ENCODE data around the gene MAP2K3. TPM values are rescaled to one million over a fixed set of nuclear protein-coding genes. Genes with fewer than 3 reads are reported as not detected.

MAP2K3 gene
- polyA plus RNA-seq, 1 donor = 49.7 TPM

DNA sequence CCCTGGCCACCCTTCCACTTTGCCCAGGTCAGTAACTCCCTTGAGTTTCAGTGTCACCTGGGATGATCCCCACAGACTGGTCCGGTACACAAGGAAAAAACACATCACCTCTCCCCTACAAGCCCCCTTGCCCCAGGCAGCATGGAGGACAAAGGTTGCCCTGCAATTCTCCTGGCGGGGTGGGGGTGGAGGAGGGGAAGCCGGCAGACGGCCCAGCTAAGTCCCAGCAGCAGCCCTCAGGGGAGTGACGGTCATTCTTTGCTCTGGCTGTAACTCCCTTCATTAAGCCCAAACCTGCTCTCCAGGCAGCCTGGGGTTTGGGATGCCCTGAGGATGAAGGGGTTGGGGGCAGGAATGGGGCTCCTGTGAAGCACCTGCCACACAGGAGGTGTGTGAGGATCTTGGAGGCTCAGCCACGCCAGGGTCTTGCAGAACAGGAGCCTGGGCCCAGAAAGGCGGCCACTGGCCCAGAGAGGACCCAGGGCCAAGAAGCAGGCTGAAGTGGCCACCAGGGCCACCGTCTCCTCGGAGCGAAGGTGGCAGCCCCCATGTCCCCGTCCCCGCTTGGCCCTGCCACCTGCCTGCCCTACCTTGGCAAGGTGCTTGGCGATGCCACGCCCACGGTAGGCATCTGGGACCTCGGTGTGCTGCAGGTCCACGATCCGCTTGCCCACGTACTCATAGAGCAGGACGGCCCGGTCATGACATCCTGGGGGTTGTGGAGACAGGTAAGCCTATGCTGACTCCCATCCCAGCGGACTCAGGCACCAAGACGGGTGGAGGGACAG, 40.8 kb upstream of the MAP2K3 start:
- Histone ChIP-seq H3K9me3 (ENCODE audit: control insufficient read depth, low read depth, low read length) (no peaks in the 10 kb centered on the region), H3K4me1 (ENCODE audit: control insufficient read depth, insufficient read depth, low read length) (peaks cover 3% of the 10 kb centered on the region), H3K27me3 (ENCODE audit: control insufficient read depth, insufficient read depth, low read length) (no peaks in the 10 kb centered on the region), H3K27ac (ENCODE audit: low read length) (no peak overlapping the region), H3K4me3 (ENCODE audit: low read length) (no peak overlapping the region), H3K36me3 (ENCODE audit: control insufficient read depth, insufficient read depth, low read length) (no peaks in the 10 kb centered on the region)
- peak; percentile 20 for DNase-seq
- no CpG with 5 or more reads among the region's 23 CpGs for WGBS (ENCODE audit: insufficient coverage, low lambda C conversion rate)

DNA sequence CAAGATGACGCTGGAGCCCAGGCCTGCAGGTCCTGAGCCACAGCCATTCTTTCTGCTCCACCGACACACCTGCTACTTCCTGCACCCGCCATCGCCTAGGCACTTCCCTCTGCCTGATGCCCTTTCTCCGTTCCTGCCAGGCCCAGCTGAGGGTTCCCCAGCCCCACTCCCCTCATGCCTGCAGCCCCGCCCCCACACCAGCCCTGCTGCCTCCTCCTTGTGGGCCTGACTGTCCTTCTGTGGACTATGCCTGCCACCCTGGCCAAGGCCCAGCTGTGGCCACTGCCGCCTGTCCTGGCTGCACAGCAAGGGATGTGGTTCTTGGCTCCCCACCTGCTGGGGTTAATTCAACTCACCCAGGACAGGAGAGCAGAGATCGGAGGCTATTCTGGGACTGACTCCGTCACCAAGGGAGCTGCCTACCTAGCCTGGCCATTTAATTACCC, 38.8 kb upstream of the MAP2K3 start:
- no peaks in the 10 kb centered on the region for H3K27me3 ChIP-seq (ENCODE audit: control insufficient read depth, insufficient read depth, low read length)
- H3K36me3 ChIP-seq (ENCODE audit: control insufficient read depth, insufficient read depth, low read length) = no peaks in the 10 kb centered on the region
- no peak for DNase-seq
- no CpG with 5 or more reads among the region's 9 CpGs for WGBS (ENCODE audit: insufficient coverage, low lambda C conversion rate)
- H3K9me3 ChIP-seq (ENCODE audit: control insufficient read depth, low read depth, low read length) = no peaks in the 10 kb centered on the region
- peaks cover 3% of the 10 kb centered on the region for H3K4me1 ChIP-seq (ENCODE audit: control insufficient read depth, insufficient read depth, low read length)
- no peak overlapping the region for H3K27ac ChIP-seq (ENCODE audit: low read length)
- no peak overlapping the region for H3K4me3 ChIP-seq (ENCODE audit: low read length)

DNA sequence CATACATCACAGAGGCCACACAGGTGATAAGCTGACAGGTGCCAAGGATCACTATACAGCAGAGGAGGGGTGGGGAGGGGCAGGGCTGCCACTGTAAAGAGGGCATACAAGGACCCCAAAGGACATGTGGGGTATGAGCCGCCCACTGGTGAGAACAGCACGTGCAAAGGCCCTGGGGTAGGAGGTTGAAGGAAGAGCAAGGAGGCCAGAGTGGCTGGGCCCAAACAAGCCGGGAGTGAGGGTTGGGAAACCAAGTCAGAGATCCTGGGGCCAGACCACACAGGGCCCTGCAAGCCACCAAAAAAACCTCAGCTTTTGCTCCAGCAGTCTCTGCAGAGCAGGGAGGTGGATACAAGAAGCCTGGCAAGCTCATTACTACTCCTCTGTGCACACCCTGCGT, 37.8 kb upstream of the MAP2K3 start:
- no peak for DNase-seq
- Histone ChIP-seq H3K4me3 (ENCODE audit: low read length) (no peak overlapping the region), H3K4me1 (ENCODE audit: control insufficient read depth, insufficient read depth, low read length) (peaks cover 3% of the 10 kb centered on the region), H3K27me3 (ENCODE audit: control insufficient read depth, insufficient read depth, low read length) (no peaks in the 10 kb centered on the region), H3K27ac (ENCODE audit: low read length) (no peak overlapping the region), H3K9me3 (ENCODE audit: control insufficient read depth, low read depth, low read length) (no peaks in the 10 kb centered on the region), H3K36me3 (ENCODE audit: control insufficient read depth, insufficient read depth, low read length) (no peaks in the 10 kb centered on the region)
- no CpG with 5 or more reads among the region's 4 CpGs for WGBS (ENCODE audit: insufficient coverage, low lambda C conversion rate)

DNA sequence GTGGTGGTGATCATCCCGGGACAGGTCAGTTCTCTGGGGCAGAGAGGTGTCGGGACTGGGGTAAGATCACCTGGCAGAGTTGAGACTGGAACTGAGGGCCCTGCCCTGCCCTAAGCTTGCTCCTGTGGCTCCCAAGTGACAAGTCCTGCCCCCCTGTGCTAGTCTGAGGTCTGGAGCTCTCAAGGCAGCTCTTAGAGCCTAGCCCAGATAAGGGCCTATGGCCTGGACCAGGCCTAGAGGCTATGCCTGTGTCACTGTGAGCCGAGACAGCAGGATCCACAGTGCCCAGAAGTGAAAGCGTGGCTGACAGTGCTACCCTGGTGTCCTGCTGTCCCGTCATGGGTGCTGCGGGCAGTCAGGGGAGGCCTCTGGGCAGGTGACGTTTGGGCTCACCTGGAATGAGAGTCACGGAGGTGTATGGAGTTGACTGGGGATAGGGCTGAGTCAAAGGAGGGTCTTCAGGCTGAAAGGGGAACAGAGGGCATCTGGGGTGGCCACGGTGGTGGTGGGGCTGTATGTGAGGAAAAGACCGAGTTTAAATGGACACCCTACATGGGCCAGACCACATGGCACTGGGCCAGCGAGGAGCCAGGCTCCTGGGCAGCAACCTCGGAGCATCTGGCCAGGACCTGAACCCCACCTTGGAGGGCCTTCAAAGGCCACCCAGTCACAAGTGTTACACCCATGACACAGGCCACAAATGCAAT, 36.8 kb upstream of the MAP2K3 start:
- peaks cover 7% of the 10 kb centered on the region for H3K4me1 ChIP-seq (ENCODE audit: control insufficient read depth, insufficient read depth, low read length)
- no peaks in the 10 kb centered on the region for H3K27me3 ChIP-seq (ENCODE audit: control insufficient read depth, insufficient read depth, low read length)
- no peaks in the 10 kb centered on the region for H3K36me3 ChIP-seq (ENCODE audit: control insufficient read depth, insufficient read depth, low read length)
- no peak overlapping the region for H3K4me3 ChIP-seq (ENCODE audit: low read length)
- H3K27ac ChIP-seq (ENCODE audit: low read length) = no peak overlapping the region
- WGBS (ENCODE audit: insufficient coverage, low lambda C conversion rate) = no CpG with 5 or more reads among the region's 12 CpGs
- H3K9me3 ChIP-seq (ENCODE audit: control insufficient read depth, low read depth, low read length) = no peaks in the 10 kb centered on the region
- no peak for DNase-seq

DNA sequence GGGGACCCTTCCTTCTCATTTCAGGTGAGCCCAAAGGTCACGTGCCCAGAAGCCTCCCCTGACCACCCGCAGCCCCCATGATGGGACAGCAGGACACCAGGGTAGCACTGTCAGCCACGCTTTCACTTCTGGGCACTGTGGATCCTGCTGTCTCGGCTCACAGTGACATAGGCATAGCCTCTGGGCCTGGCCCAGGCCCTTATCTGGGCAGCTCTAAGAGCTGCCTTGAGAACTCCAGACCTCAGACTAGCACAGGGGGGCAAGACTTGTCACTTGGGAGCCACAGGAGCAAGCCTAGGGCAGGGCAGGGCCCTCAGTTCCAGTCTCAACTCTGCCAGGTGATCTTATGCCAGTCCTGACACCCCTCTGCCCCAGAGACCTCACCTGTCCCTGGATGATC, 36.0 kb upstream of the MAP2K3 start:
- H3K36me3 ChIP-seq (ENCODE audit: control insufficient read depth, insufficient read depth, low read length) = no peaks in the 10 kb centered on the region

DNA sequence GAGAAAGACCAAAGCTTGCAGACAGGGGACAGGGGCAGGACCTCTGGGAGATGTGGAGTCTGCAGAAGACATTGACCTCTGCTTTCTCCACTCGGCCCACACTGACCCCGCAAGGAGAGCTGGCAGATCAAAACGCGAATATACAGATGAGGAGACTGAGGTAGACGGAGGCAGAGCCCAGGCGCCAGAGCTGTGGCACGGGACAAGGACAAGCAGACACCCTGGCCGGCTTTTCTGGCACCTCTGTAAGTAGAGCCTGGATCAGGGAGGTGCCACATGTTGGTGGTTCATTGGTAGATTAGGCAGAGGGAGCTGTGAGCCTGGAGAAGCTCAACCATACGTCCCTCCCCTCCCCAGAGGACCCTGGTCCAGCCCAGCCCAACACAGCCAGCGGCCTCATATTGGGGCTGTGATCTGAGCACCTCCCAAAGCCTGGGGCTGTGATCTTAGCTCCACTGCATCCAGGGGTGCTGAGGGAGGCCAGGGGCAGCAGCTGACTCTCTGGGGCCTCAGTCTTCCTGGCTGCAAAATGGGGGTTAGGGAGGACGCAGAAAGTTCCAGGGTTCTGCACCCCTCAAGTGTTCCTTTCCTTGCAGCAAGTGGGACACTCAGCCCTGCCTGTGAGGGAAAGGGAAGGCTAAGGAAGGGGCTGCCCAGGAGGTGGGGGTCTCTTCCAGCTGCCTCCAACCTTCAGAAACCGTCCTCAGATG, 35.3 kb upstream of the MAP2K3 start:
- DNase-seq = no peak
- Histone ChIP-seq H3K36me3 (ENCODE audit: control insufficient read depth, insufficient read depth, low read length) (no peaks in the 10 kb centered on the region), H3K9me3 (ENCODE audit: control insufficient read depth, low read depth, low read length) (no peaks in the 10 kb centered on the region), H3K27me3 (ENCODE audit: control insufficient read depth, insufficient read depth, low read length) (no peaks in the 10 kb centered on the region), H3K4me1 (ENCODE audit: control insufficient read depth, insufficient read depth, low read length) (peaks cover 6% of the 10 kb centered on the region), H3K4me3 (ENCODE audit: low read length) (no peak overlapping the region), H3K27ac (ENCODE audit: low read length) (no peak overlapping the region)
- no CpG with 5 or more reads among the region's 12 CpGs for WGBS (ENCODE audit: insufficient coverage, low lambda C conversion rate)

More for the DNA sequence above, 36.0 kb upstream of the MAP2K3 start:
- Histone ChIP-seq H3K4me3 (ENCODE audit: low read length) (no peak overlapping the region), H3K4me1 (ENCODE audit: control insufficient read depth, insufficient read depth, low read length) (peaks cover 6% of the 10 kb centered on the region), H3K9me3 (ENCODE audit: control insufficient read depth, low read depth, low read length) (no peaks in the 10 kb centered on the region), H3K27ac (ENCODE audit: low read length) (no peak overlapping the region), H3K27me3 (ENCODE audit: control insufficient read depth, insufficient read depth, low read length) (no peaks in the 10 kb centered on the region)
- DNase-seq = no peak
- WGBS (ENCODE audit: insufficient coverage, low lambda C conversion rate) = no CpG with 5 or more reads among the region's 4 CpGs

DNA sequence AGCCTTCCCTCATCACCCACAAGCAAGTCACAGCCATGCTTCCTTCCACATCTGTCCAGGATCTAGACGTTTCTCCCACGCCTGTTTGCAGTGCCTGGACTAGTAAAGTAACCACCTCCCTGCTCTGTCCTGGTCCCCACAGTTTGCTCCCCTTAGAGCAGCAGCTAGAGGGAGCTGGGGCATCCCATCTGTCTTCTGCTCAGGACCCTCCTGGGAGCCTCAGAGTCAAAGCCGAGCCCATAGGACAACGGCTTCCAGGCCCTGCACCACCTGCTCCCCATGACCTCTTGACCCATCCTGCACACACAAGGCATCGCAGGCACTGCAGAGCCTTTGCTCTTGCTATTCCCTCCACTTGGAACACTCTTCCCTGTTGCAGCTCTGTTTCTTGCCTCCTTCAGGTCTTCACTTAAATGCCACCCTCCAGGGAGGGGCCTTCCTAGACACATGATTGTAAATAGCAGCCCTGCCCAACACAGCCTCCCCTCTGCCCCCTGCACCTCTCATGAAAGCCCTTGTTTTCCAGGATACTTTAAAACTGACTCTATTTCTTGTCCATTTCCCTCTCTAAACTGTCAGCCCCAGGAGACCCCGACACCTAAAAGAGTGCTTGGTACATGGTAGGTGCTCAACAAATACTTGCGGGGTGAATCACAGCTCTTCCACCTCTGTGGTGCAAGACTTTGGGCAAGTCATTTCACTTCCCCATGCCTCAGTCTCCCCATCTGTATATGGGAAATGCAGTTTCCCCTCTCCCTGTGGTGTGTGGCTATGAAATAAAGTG, 34.4 kb upstream of the MAP2K3 start:
- H3K9me3 ChIP-seq (ENCODE audit: control insufficient read depth, low read depth, low read length) = no peaks in the 10 kb centered on the region
- no peak overlapping the region for H3K27ac ChIP-seq (ENCODE audit: low read length)
- H3K27me3 ChIP-seq (ENCODE audit: control insufficient read depth, insufficient read depth, low read length) = no peaks in the 10 kb centered on the region
- peaks cover 6% of the 10 kb centered on the region for H3K4me1 ChIP-seq (ENCODE audit: control insufficient read depth, insufficient read depth, low read length)
- no peak for DNase-seq
- H3K36me3 ChIP-seq (ENCODE audit: control insufficient read depth, insufficient read depth, low read length) = no peaks in the 10 kb centered on the region
- 100% methylated on average over 1 of the region's 7 CpGs for WGBS (ENCODE audit: insufficient coverage, low lambda C conversion rate)
- no peak overlapping the region for H3K4me3 ChIP-seq (ENCODE audit: low read length)

DNA sequence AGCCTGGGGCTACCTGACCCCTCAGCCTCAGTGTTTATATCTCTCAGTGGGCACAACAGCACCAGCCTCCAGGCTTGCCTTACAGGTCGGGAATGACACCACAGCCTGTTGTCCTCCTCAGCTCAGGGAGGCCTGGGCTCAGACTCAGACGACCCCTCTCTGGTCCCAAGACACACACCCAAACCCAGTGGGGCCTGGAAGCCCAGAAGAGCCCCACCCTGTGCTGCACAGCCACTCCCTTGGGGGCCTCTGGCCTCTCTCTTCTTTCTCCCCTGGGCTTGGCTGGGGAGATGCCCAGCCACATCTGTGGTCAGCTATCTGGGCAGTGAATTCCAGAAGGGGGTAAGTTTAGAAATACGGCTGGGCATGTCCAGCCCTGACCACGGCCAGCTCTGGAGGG, 33.7 kb upstream of the MAP2K3 start:
- DNase-seq = no peak
- WGBS (ENCODE audit: insufficient coverage, low lambda C conversion rate) = no CpG with 5 or more reads among the region's 4 CpGs
- Histone ChIP-seq H3K4me3 (ENCODE audit: low read length) (no peak overlapping the region), H3K27me3 (ENCODE audit: control insufficient read depth, insufficient read depth, low read length) (no peaks in the 10 kb centered on the region), H3K4me1 (ENCODE audit: control insufficient read depth, insufficient read depth, low read length) (peaks cover 6% of the 10 kb centered on the region), H3K27ac (ENCODE audit: low read length) (no peak overlapping the region), H3K9me3 (ENCODE audit: control insufficient read depth, low read depth, low read length) (no peaks in the 10 kb centered on the region), H3K36me3 (ENCODE audit: control insufficient read depth, insufficient read depth, low read length) (no peaks in the 10 kb centered on the region)

DNA sequence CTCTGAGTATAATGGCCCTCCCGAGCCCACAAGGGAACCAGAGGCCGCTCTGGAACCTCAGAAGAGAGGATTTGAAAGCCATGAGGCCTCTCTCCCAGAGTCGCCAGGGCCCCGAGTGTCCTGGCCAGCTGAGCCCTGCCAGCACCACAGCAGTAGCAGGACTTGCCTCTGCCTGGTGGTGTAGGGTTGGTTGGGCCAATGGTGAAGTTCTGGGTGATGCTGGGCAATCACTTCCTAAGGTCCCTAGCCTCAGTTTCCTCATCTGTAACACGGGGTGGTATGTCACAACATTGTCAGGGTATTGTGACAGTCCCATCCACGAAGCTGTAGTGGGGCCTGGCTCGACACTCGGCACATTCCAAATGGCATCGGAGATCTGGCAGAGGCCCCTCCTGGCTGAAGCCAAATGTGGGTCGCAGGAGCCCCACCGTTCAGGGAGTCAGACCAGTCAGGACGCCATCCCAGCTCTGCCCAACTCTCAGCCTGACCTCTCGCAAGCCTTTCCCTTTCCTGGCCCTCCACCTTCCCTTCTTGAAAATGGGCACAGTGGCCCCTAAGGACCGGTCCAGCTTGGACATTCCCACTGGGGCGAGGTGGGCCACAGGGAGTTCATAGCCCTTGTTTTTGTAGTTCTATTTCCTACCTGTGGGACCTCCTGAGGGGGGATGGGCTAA, 33.0 kb upstream of the MAP2K3 start:
- WGBS (ENCODE audit: insufficient coverage, low lambda C conversion rate) = no CpG with 5 or more reads among the region's 15 CpGs
- Histone ChIP-seq H3K27ac (ENCODE audit: low read length) (no peak overlapping the region), H3K27me3 (ENCODE audit: control insufficient read depth, insufficient read depth, low read length) (no peaks in the 10 kb centered on the region), H3K9me3 (ENCODE audit: control insufficient read depth, low read depth, low read length) (no peaks in the 10 kb centered on the region), H3K36me3 (ENCODE audit: control insufficient read depth, insufficient read depth, low read length) (no peaks in the 10 kb centered on the region), H3K4me1 (ENCODE audit: control insufficient read depth, insufficient read depth, low read length) (peaks cover 6% of the 10 kb centered on the region), H3K4me3 (ENCODE audit: low read length) (no peak overlapping the region)
- no peak for DNase-seq

Measured in large intestine (tissue), 3 donors.